HepG2 (cell line): Measurements from ENCODE around the gene RRAS. TPM values are rescaled to one million over a fixed set of nuclear protein-coding genes. Genes with fewer than 3 reads are reported as not detected.

Experiments
- CHD2 ChIP-seq: IDR thresholded peaks from 2 replicates; pipeline ENCODE4 v1.6.1; 2011; ENCODE audit warnings: low read depth, low read length, improper control_type of control experiment
- HMGXB4 ChIP-seq, 2 experiments: sonication (generic) in 1 of 2; formaldehyde crosslinking in 1 of 2; IDR thresholded peaks; 2 replicates each; pipeline versions ENCODE4 v1.4.0 to v1.6.1; 2018 to 2020; ENCODE audit warnings: missing genetic modification reagents in 2 of 2, borderline replicate concordance in 1 of 2, low read depth in 1 of 2, mild to moderate bottlenecking in 1 of 2, missing biosample characterization in 1 of 2
- KDM4B ChIP-seq: sonication (generic); formaldehyde crosslinking; IDR thresholded peaks from 2 replicates; pipeline ENCODE4 v1.4.0; 2020; ENCODE audit warnings: missing genetic modification reagents
- REPIN1 ChIP-seq: sonication (generic); formaldehyde crosslinking; IDR thresholded peaks from 2 replicates; pipeline ENCODE4 v1.8.0; 2022; ENCODE audit warnings: missing genetic modification reagents, low read depth, mild to moderate bottlenecking, borderline replicate concordance
- TFDP1 ChIP-seq: IDR thresholded peaks from 2 replicates; pipeline ENCODE4 v1.6.1; 2016; ENCODE audit warnings: missing compliant biosample characterization, missing genetic modification reagents, borderline replicate concordance
- ZNF501 ChIP-seq: sonication (generic); formaldehyde crosslinking; IDR thresholded peaks from 2 replicates; pipeline ENCODE4 v1.5.1; 2020; ENCODE audit warnings: mild to moderate bottlenecking, moderate library complexity, missing genetic modification reagents
- polyA plus RNA-seq, 8 experiments: library from polyadenylated mRNA; depleted of rRNA in 3 of 8; stranded (reverse) in 7 of 8; unstranded in 1 of 8; fragments of >200 nt; fragmentation: Illumina TruSeq in 4 of 8; extraction: Trizol in 4 of 8; gene quantifications; 2 replicates each; pipeline versions ENCODE4 v1.2.1 to v1.2.3, GENCODE V29; 2011 to 2016; ENCODE audit warnings: low read depth in 4 of 8, missing spikeins in 1 of 8, mixed read lengths in 1 of 8; ENCODE audit not compliant: insufficient read depth in 1 of 8
- total RNA-seq, 5 experiments: library from RNA; depleted of rRNA; stranded (reverse); fragments of >200 nt; fragmentation: Illumina TruSeq; extraction: Trizol; gene quantifications; 2 replicates each; pipeline ENCODE4 v1.2.3, GENCODE V29; 2016; ENCODE audit warnings: low read depth in 1 of 5
- TF ChIP-seq, protein P1 (sequence below): sonication (generic); formaldehyde crosslinking; IDR thresholded peaks from 2 replicates; pipeline ENCODE4 v1.9.0; 2021; ENCODE audit warnings: missing genetic modification reagents, mild to moderate bottlenecking, borderline replicate concordance
- TF ChIP-seq, protein P2 (sequence below): IDR thresholded peaks from 2 replicates; pipeline ENCODE4 v1.6.1; 2016; ENCODE audit warnings: missing biosample characterization, missing genetic modification reagents, low read depth
- TF ChIP-seq, protein P3 (sequence below), 2 experiments: IDR thresholded peaks; 2 replicates each; pipeline ENCODE4 v1.6.1; 2011 to 2012; ENCODE audit warnings: low read length in 2 of 2, borderline replicate concordance in 1 of 2, low read depth in 1 of 2, mild to moderate bottlenecking in 1 of 2, moderate library complexity in 1 of 2
- TF ChIP-seq, protein P4 (sequence below): fragments of 450-650 bp; IDR thresholded peaks from 2 replicates; pipeline ENCODE4 v1.6.1; 2016
- TF ChIP-seq, protein P5 (sequence below): sonication (generic); formaldehyde crosslinking; IDR thresholded peaks from 2 replicates; pipeline ENCODE4 v1.8.1; 2023; ENCODE audit warnings: mild to moderate bottlenecking, inconsistent platforms, moderate library complexity, missing genetic modification reagents, borderline replicate concordance

Gene RRAS
- total and polyA plus RNA-seq, 2 of the 13 experiments (the other 11 are each of a cell fraction or from before 2014, with no cell fraction given), result 1.5 to 12.0 TPM

- TF ChIP-seq, protein P1, sequence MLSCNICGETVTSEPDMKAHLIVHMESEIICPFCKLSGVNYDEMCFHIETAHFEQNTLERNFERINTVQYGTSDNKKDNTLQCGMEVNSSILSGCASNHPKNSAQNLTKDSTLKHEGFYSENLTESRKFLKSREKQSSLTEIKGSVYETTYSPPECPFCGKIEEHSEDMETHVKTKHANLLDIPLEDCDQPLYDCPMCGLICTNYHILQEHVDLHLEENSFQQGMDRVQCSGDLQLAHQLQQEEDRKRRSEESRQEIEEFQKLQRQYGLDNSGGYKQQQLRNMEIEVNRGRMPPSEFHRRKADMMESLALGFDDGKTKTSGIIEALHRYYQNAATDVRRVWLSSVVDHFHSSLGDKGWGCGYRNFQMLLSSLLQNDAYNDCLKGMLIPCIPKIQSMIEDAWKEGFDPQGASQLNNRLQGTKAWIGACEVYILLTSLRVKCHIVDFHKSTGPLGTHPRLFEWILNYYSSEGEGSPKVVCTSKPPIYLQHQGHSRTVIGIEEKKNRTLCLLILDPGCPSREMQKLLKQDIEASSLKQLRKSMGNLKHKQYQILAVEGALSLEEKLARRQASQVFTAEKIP (CRISPR knock-in tag), result no peak
- TF ChIP-seq REPIN1 (CRISPR knock-in tag) (peak; percentile 49; the same call in 1 of the 2 replicates), HMGXB4 (CRISPR knock-in tag; IDR thresholded peaks at IDR 0.05; ENCODE audit: borderline replicate concordance in 1 of 2, low read depth in 1 of 2) (peak; percentile 35 to 68), ZNF501 (CRISPR knock-in tag) (no peak), TFDP1 (CRISPR knock-in tag) (peak; percentile 24; the same call in 1 of the 2 replicates), KDM4B (CRISPR knock-in tag) (no peak), CHD2 (no peak)
- TF ChIP-seq, protein P2, sequence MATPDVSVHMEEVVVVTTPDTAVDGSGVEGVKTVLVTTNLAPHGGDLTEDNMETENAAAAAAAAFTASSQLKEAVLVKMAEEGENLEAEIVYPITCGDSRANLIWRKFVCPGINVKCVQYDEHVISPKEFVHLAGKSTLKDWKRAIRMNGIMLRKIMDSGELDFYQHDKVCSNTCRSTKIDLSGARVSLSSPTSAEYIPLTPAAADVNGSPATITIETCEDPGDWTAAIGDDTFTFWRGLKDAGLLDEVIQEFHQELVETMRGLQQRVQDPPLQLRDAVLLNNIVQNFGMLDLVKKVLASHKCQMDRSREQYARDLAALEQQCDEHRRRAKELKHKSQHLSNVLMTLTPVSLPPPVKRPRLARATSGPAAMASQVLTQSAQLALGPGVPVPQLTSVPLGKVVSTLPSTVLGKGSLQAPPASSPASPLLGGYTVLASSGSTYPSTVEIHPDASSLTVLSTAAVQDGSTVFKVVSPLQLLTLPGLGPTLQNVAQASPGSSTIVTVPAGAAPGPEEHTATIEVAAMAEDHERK (CRISPR knock-in tag), result no peak
- TF ChIP-seq, protein P3, sequence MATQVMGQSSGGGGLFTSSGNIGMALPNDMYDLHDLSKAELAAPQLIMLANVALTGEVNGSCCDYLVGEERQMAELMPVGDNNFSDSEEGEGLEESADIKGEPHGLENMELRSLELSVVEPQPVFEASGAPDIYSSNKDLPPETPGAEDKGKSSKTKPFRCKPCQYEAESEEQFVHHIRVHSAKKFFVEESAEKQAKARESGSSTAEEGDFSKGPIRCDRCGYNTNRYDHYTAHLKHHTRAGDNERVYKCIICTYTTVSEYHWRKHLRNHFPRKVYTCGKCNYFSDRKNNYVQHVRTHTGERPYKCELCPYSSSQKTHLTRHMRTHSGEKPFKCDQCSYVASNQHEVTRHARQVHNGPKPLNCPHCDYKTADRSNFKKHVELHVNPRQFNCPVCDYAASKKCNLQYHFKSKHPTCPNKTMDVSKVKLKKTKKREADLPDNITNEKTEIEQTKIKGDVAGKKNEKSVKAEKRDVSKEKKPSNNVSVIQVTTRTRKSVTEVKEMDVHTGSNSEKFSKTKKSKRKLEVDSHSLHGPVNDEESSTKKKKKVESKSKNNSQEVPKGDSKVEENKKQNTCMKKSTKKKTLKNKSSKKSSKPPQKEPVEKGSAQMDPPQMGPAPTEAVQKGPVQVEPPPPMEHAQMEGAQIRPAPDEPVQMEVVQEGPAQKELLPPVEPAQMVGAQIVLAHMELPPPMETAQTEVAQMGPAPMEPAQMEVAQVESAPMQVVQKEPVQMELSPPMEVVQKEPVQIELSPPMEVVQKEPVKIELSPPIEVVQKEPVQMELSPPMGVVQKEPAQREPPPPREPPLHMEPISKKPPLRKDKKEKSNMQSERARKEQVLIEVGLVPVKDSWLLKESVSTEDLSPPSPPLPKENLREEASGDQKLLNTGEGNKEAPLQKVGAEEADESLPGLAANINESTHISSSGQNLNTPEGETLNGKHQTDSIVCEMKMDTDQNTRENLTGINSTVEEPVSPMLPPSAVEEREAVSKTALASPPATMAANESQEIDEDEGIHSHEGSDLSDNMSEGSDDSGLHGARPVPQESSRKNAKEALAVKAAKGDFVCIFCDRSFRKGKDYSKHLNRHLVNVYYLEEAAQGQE (IDR thresholded peaks at IDR 0.05; ENCODE audit: borderline replicate concordance in 1 of 2, low read depth in 1 of 2, low read length in 2 of 2), result no peak
- TF ChIP-seq, protein P4, sequence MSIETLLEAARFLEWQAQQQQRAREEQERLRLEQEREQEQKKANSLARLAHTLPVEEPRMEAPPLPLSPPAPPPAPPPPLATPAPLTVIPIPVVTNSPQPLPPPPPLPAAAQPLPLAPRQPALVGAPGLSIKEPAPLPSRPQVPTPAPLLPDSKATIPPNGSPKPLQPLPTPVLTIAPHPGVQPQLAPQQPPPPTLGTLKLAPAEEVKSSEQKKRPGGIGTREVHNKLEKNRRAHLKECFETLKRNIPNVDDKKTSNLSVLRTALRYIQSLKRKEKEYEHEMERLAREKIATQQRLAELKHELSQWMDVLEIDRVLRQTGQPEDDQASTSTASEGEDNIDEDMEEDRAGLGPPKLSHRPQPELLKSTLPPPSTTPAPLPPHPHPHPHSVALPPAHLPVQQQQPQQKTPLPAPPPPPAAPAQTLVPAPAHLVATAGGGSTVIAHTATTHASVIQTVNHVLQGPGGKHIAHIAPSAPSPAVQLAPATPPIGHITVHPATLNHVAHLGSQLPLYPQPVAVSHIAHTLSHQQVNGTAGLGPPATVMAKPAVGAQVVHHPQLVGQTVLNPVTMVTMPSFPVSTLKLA, result no peak
- TF ChIP-seq, protein P5, sequence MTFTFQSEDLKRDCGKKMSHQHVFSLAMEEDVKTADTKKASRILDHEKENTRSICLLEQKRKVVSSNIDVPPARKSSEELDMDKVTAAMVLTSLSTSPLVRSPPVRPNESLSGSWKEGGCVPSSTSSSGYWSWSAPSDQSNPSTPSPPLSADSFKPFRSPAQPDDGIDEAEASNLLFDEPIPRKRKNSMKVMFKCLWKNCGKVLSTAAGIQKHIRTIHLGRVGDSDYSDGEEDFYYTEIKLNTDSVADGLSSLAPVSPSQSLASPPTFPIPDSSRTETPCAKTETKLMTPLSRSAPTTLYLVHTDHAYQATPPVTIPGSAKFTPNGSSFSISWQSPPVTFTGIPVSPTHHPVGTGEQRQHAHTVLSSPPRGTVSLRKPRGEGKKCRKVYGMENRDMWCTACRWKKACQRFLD, result peak; percentile 75; the same call in 1 of the 2 replicates
Observed at GRCh38 chr19:49590071-49590970, 49.6 kb downstream of the RRAS start (continued).
